Activated CD4-positive, CD25-positive, alpha-beta regulatory T cell (primary cell): ENCODE data around the gene HSPA1B.
"Not testable (repeated sequence)": the region's sequence is repeated elsewhere in the genome, so short reads cannot be mapped to it uniquely, and the experiment has no call there.

Source experiments
- DNase-seq, 4 experiments: peaks; one replicate each; lab custom pipeline; 2025; lab: John Stamatoyannopoulos, UW

The HSPA1B gene

GRCh38 chr6:31827286-31828079, at the start of gene HSPA1B:
TSS of gene HSPA1B (plus strand) at chr6:31827738. CDS start at chr6:31827951, 213 bp downstream.
- peak; percentile 71 to 93 (median 78) for DNase-seq

- no peak for DNase-seq
Observed at GRCh38 chr6:31778193-31778592, 49.3 kb upstream of the HSPA1B start.

GRCh38 chr6:31778999-31779885, 48.3 kb upstream of the HSPA1B start:
- DNase-seq, result no peak

- no peak for DNase-seq
Observed at GRCh38 chr6:31779908-31780307, 47.6 kb upstream of the HSPA1B start.

- DNase-seq, result no peak
Observed at GRCh38 chr6:31780507-31781243, 46.9 kb upstream of the HSPA1B start.

- no peak for DNase-seq
Observed at GRCh38 chr6:31781244-31782125, 46.1 kb upstream of the HSPA1B start.

- no peak for DNase-seq
Observed at GRCh38 chr6:31782126-31782855, 45.2 kb upstream of the HSPA1B start.

GRCh38 chr6:31784098-31784925, 43.2 kb upstream of the HSPA1B start:
- no peak for DNase-seq

GRCh38 chr6:31785475-31785874, 42.1 kb upstream of the HSPA1B start:
- no peak for DNase-seq

- peak in 1 of 4 experiments; percentile 23 for DNase-seq
Observed at GRCh38 chr6:31791324-31792089, 36.0 kb upstream of the HSPA1B start.

- DNase-seq, result no peak
Observed at GRCh38 chr6:31792090-31792374, 35.5 kb upstream of the HSPA1B start.

- DNase-seq, result no peak
Observed at GRCh38 chr6:31792761-31793171, 34.8 kb upstream of the HSPA1B start.

GRCh38 chr6:31793927-31794245, 33.7 kb upstream of the HSPA1B start:
- DNase-seq, result not testable (repeated sequence)

GRCh38 chr6:31794294-31794865, 33.2 kb upstream of the HSPA1B start:
- no peak for DNase-seq

- DNase-seq, result no peak
Observed at GRCh38 chr6:31794866-31795615, 32.5 kb upstream of the HSPA1B start.

GRCh38 chr6:31795616-31796298, 31.8 kb upstream of the HSPA1B start, which contains the start of gene VARS1:
TSS of gene VARS1 (minus strand) at chr6:31795752. CDS start at chr6:31795217, 535 bp downstream.
- DNase-seq, result peak; percentile 63 to 80 (median 76)

- no peak for DNase-seq
Observed at GRCh38 chr6:31796993-31797385, 30.5 kb upstream of the HSPA1B start.
